AG04450 (cell line): ENCODE measurements around the gene PIGQ. TPM values are rescaled to one million over a fixed set of nuclear protein-coding genes. Genes with fewer than 3 reads are reported as not detected.

Experiments used
- CTCF ChIA-PET: fragments of 300-600, 350-600 bp; formaldehyde crosslinking; extraction: SDS; loops from one replicate; lab custom pipeline; 2022; ENCODE audit warnings: antibody characterized with exemption, inconsistent platforms; lab: Charles Lee
- POLR2A ChIA-PET: fragments of 350-600 bp; formaldehyde crosslinking; extraction: SDS; loops from one replicate; lab custom pipeline; 2021; ENCODE audit warnings: antibody characterized with exemption, inconsistent platforms; lab: Yijun Ruan, JAX
- DNase-seq: peaks from one replicate; pipeline ENCODE4 v3.0.0-alpha.2; 2011; ENCODE audit warnings: low read depth, low spot score
- H3K27ac ChIP-seq: one replicate; pipeline ENCODE4 v1.5.1; 2012; ENCODE audit warnings: low read depth, low read length, control low read depth
- H3K27me3 ChIP-seq: one replicate; pipeline ENCODE4 v1.6.0; 2012; ENCODE audit warnings: low read length; ENCODE audit not compliant: control insufficient read depth, insufficient read depth
- H3K4me3 ChIP-seq: 2 replicates; pipeline ENCODE4 v1.5.1; 2011; ENCODE audit warnings: mild to moderate bottlenecking, low read depth, low read length, control low read depth
- H3K9me3 ChIP-seq: 2 replicates; pipeline ENCODE4 v1.5.1; 2012; ENCODE audit warnings: low read length; ENCODE audit not compliant: control insufficient read depth, insufficient read depth
- CTCF ChIP-seq: IDR thresholded peaks from 2 replicates; pipeline ENCODE4 v1.5.1; 2011; ENCODE audit warnings: low read depth, low read length, control low read depth, inconsistent platforms
- polyA plus RNA-seq: library from polyadenylated mRNA; depleted of rRNA; stranded (reverse); fragments of >200 nt; gene quantifications from 2 replicates; pipeline ENCODE4 v1.2.3, GENCODE V29; 2011

Gene PIGQ
- polyA plus RNA-seq, 1 experiment: 12.1 TPM

GRCh38 chr16:619476-620100 lies 49.8 kb downstream of the PIGQ start:
- DNase-seq: no peak
- H3K9me3 ChIP-seq: peaks cover 5% of the 10 kb centered on the region; the same call in 1 of the 2 replicates
- no peak for TF ChIP-seq CTCF
- H3K4me3 ChIP-seq: no peak overlapping the region
- POLR2A ChIA-PET: interaction anchor here (1.2 kb wide), 1 partner anchor 80 kb away, joined by 3 read pairs; no protein-coding TSS in a partner anchor
- CTCF ChIA-PET: no interaction called here
- no peaks in the 10 kb centered on the region for H3K27me3 ChIP-seq
- H3K27ac ChIP-seq: no peak overlapping the region

- no peak for TF ChIP-seq CTCF
- CTCF ChIA-PET: interaction anchor here (0.5 kb wide), 1 partner anchor 219 kb away, joined by 6 read pairs; the partner anchor contains the start of gene DECR2
These were observed 51.1 kb downstream of the PIGQ start for GRCh38 chr16:620700-621525.

GRCh38 chr16:621526-622105 lies 51.8 kb downstream of the PIGQ start:
- peak overlapping the region; percentile 61 for H3K27ac ChIP-seq
- CTCF ChIA-PET: no interaction called here
- TF ChIP-seq CTCF: no peak

More at GRCh38 chr16:620700-621525, 51.1 kb downstream of the PIGQ start:
- DNase-seq: no peak
- POLR2A ChIA-PET: no interaction called here
- H3K27ac ChIP-seq: peak overlapping the region; percentile 11
- H3K4me3 ChIP-seq: no peak overlapping the region
- peaks cover 10% of the 10 kb centered on the region; the same call in 1 of the 2 replicates for H3K9me3 ChIP-seq
- H3K27me3 ChIP-seq: no peaks in the 10 kb centered on the region

GRCh38 chr16:622920-623280 lies 53.1 kb downstream of the PIGQ start:
- peaks cover 18% of the 10 kb centered on the region; the same call in 1 of the 2 replicates for H3K9me3 ChIP-seq
- DNase-seq: no peak
- H3K27me3 ChIP-seq: no peaks in the 10 kb centered on the region
- H3K27ac ChIP-seq: no peak overlapping the region
- no peak overlapping the region for H3K4me3 ChIP-seq
- ChIA-PET CTCF (no interaction called here), POLR2A (no interaction called here)
- TF ChIP-seq CTCF: no peak

More at GRCh38 chr16:621526-622105, 51.8 kb downstream of the PIGQ start:
- POLR2A ChIA-PET: interaction anchor here (0.6 kb wide), 1 partner anchor 12 kb away, joined by 4 read pairs; no protein-coding TSS in a partner anchor
- DNase-seq: no peak
- peaks cover 10% of the 10 kb centered on the region; the same call in 1 of the 2 replicates for H3K9me3 ChIP-seq
- H3K4me3 ChIP-seq: no peak overlapping the region; the same call in 1 of the 2 replicates
- no peaks in the 10 kb centered on the region for H3K27me3 ChIP-seq
